HG02763 (cell line): ENCODE data around the gene TLR9.
"Not testable (repeated sequence)": the region's sequence is repeated elsewhere in the genome, so short reads cannot be mapped to it uniquely, and the experiment has no call there.

ENCODE experiments used
- ATAC-seq: cut with Tn5 transposase; IDR thresholded peaks from one replicate; pipeline ENCODE4 v1.9.1; 2021; ENCODE audit warnings: mild to moderate bottlenecking, moderate library complexity; ENCODE audit not compliant: unreplicated experiment

Gene TLR9

GRCh38 chr3:52197499-52197841 lies 28.0 kb downstream of the TLR9 start:
- ATAC-seq = no peak

- no peak for ATAC-seq
Observed at GRCh38 chr3:52196977-52197376, 28.5 kb downstream of the TLR9 start.

GRCh38 chr3:52195823-52196331 lies 29.6 kb downstream of the TLR9 start:
- no peak for ATAC-seq

- ATAC-seq = no peak
Observed at GRCh38 chr3:52195291-52195597, 30.2 kb downstream of the TLR9 start.

- ATAC-seq = no peak
Observed at GRCh38 chr3:52194485-52195290, 30.8 kb downstream of the TLR9 start.

GRCh38 chr3:52193065-52193464 lies 32.4 kb downstream of the TLR9 start:
- no peak for ATAC-seq

- no peak for ATAC-seq
Observed at GRCh38 chr3:52191663-52192062, 33.8 kb downstream of the TLR9 start.

- ATAC-seq = no peak
Observed at GRCh38 chr3:52190294-52191074, 35.0 kb downstream of the TLR9 start.

GRCh38 chr3:52188556-52188955 lies 36.9 kb downstream of the TLR9 start:
- ATAC-seq = no peak

GRCh38 chr3:52186729-52187128 lies 38.7 kb downstream of the TLR9 start:
- ATAC-seq = no peak

GRCh38 chr3:52185837-52186236 lies 39.6 kb downstream of the TLR9 start:
- ATAC-seq = no peak

- no peak for ATAC-seq
Observed at GRCh38 chr3:52185311-52185710, 40.1 kb downstream of the TLR9 start.

- ATAC-seq = no peak
Observed at GRCh38 chr3:52184690-52185089, 40.8 kb downstream of the TLR9 start.

- ATAC-seq = no peak
Observed at GRCh38 chr3:52183786-52184445, 41.5 kb downstream of the TLR9 start.

GRCh38 chr3:52182691-52183090 lies 42.8 kb downstream of the TLR9 start:
- no peak for ATAC-seq

GRCh38 chr3:52182196-52182595 lies 43.2 kb downstream of the TLR9 start:
- ATAC-seq = no peak

GRCh38 chr3:52181543-52181942 lies 43.9 kb downstream of the TLR9 start:
- ATAC-seq = no peak

GRCh38 chr3:52178537-52178936 lies 46.9 kb downstream of the TLR9 start:
- no peak for ATAC-seq

GRCh38 chr3:52178126-52178525 lies 47.3 kb downstream of the TLR9 start:
- not testable (repeated sequence) for ATAC-seq

- ATAC-seq = no peak
Observed at GRCh38 chr3:52177701-52178042, 47.8 kb downstream of the TLR9 start.

- ATAC-seq = no peak
Observed at GRCh38 chr3:52176951-52177700, 48.3 kb downstream of the TLR9 start.
